ENCODE data around the gene HDAC1. TPM values are rescaled to one million over a fixed set of nuclear protein-coding genes. Genes with fewer than 3 reads are reported as not detected.
"Not testable (repeated sequence)": the region's sequence is repeated elsewhere in the genome, so short reads cannot be mapped to it uniquely, and the experiment has no call there.

Gene HDAC1
- total RNA-seq, 4 donors from 2014 or later = 49.5 to 60.5 (median 59.5) TPM

DNA sequence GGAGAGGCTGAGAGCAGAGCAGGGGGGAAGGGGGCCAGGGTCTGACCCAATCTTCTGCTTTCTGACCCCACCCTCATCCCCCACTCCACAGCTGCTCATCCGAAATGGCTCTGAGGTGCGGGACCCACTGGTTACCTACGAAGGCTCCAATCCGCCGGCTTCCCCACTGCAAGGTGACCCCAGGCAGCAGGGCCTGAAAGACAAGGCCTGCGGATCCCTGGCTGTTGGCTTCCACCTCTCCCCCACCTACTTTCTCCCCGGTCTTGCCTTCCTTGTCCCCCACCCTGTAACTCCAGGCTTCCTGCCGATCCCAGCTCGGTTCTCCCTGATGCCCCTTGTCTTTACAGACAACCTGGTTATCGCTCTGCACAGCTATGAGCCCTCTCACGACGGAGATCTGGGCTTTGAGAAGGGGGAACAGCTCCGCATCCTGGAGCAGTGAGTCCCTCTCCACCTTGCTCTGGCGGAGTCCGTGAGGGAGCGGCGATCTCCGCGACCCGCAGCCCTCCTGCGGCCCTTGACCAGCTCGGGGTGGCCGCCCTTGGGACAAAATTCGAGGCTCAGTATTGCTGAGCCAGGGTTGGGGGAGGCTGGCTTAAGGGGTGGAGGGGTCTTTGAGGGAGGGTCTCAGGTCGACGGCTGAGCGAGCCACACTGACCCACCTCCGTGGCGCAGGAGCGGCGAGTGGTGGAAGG is 17.1 kb upstream of the HDAC1 start:
- TF ChIP-seq POLR2A (IDR thresholded peaks at IDR 0.05) (no peak), EP300 (IDR thresholded peaks at IDR 0.05) (no peak), POLR2AphosphoS5 (IDR thresholded peaks at IDR 0.05) (no peak)
- TF ChIP-seq, protein P1, sequence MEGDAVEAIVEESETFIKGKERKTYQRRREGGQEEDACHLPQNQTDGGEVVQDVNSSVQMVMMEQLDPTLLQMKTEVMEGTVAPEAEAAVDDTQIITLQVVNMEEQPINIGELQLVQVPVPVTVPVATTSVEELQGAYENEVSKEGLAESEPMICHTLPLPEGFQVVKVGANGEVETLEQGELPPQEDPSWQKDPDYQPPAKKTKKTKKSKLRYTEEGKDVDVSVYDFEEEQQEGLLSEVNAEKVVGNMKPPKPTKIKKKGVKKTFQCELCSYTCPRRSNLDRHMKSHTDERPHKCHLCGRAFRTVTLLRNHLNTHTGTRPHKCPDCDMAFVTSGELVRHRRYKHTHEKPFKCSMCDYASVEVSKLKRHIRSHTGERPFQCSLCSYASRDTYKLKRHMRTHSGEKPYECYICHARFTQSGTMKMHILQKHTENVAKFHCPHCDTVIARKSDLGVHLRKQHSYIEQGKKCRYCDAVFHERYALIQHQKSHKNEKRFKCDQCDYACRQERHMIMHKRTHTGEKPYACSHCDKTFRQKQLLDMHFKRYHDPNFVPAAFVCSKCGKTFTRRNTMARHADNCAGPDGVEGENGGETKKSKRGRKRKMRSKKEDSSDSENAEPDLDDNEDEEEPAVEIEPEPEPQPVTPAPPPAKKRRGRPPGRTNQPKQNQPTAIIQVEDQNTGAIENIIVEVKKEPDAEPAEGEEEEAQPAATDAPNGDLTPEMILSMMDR (IDR thresholded peaks at IDR 0.05) = no peak
- peaks cover 53% of the 10 kb centered on the region for H3K27me3 ChIP-seq
- no peaks in the 10 kb centered on the region for H3K36me3 ChIP-seq
- H3K4me3 ChIP-seq = no peak overlapping the region
- H3K4me1 ChIP-seq = peaks cover 0 to 7% (median 0%) of the 10 kb centered on the region in 3 donors
- H3K9me3 ChIP-seq = no peaks in the 10 kb centered on the region
- WGBS, 2 donors (ENCODE audit: low coverage in 1 of 2) = 79 to 100% methylated on average over 4 to 9 of the region's 31 CpGs
- H3K27ac ChIP-seq = no peak overlapping the region
- ATAC-seq = no peak

DNA sequence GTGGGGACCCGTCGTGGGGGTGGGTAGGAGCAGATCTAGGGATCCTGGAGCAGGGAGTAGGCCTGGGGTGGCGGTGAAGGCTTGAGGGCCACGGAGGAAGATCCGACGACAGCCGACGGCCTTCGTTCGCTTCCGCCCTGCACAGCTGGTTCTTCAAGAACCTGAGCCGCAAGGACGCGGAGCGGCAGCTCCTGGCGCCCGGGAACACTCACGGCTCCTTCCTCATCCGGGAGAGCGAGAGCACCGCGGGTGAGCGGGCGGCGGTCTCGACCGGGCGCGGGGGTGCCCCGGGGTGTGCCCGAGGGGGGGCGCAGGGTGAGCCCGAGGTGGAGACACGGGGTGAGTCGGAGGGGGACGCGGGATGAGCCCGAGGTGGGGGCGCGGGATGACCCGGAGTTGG is 16.5 kb upstream of the HDAC1 start:
- Histone ChIP-seq H3K36me3 (no peaks in the 10 kb centered on the region), H3K27ac (no peak overlapping the region), H3K4me3 (peak overlapping the region in 1 of 2 donors; percentile 16), H3K4me1 (peaks cover 0 to 7% (median 0%) of the 10 kb centered on the region in 3 donors), H3K27me3 (peaks cover 53% of the 10 kb centered on the region), H3K9me3 (no peaks in the 10 kb centered on the region)
- WGBS, 2 donors (ENCODE audit: low coverage in 1 of 2) = no CpG with 5 or more reads among the region's 41 CpGs
- TF ChIP-seq EP300 (IDR thresholded peaks at IDR 0.05) = no peak
- TF ChIP-seq, protein P1 (IDR thresholded peaks at IDR 0.05) = no peak
- no peak for TF ChIP-seq POLR2A (IDR thresholded peaks at IDR 0.05)
- ATAC-seq = no peak

DNA sequence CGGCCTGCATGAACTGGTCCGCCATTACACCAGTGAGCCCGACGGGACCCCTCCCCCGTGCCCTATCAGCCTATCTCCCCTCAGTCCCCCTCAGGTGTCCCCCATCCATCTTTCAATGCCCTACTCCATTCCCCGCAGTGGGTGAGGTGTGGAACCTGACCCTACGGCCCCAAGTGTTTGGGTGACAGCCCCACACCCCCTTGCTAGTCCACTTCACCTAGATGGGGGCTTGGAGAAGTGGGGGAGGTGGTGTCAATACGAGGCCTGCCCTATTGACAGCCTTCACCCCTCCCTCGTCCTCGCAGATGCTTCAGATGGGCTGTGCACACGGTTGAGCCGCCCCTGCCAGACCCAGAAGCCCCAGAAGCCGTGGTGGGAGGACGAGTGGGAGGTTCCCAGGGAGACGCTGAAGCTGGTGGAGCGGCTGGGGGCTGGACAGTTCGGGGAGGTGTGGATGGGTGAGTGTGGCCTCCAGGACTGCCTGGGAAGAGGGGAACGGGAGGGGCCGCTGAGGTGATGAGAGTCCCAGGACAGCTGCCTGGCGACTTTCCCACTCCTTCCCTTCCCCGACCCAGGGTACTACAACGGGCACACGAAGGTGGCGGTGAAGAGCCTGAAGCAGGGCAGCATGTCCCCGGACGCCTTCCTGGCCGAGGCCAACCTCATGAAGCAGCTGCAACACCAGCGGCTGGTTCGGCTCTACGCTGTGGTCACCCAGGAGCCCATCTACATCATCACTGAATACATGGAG is 15.7 kb upstream of the HDAC1 start:
- TF ChIP-seq, protein P1 (IDR thresholded peaks at IDR 0.05) = no peak
- TF ChIP-seq POLR2AphosphoS5 (IDR thresholded peaks at IDR 0.05) (no peak), POLR2A (IDR thresholded peaks at IDR 0.05) (no peak), EP300 (IDR thresholded peaks at IDR 0.05) (no peak)
- H3K4me1 ChIP-seq = peaks cover 0 to 7% (median 0%) of the 10 kb centered on the region in 3 donors
- no peaks in the 10 kb centered on the region for H3K36me3 ChIP-seq
- no peak overlapping the region for H3K4me3 ChIP-seq
- H3K9me3 ChIP-seq = no peaks in the 10 kb centered on the region
- H3K27me3 ChIP-seq = peaks cover 53% of the 10 kb centered on the region
- 72% methylated on average over 16 of the region's 30 CpGs; no CpG with 5 or more reads in 1 of the 2 donors for WGBS, 2 donors (ENCODE audit: low coverage in 1 of 2)
- no peak for ATAC-seq
- no peak overlapping the region for H3K27ac ChIP-seq

DNA sequence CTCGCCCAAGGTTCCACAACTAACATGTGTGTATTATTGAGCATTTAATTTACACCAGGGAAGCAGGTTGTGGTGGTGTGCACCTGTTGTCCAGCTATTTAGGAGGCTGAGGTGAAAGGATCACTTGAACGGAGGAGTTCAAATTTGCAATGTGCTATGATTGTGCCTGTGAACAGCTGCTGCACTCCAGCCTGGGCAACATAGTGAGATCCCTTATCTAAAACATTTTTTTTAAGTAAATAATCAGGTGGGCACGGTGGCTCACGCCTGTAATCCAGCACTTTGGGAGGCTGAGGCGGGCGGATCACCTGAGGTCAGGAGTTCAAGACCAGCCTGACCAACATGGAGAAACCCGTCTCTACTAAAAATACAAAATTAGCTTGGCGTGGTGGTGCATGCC is 7.1 kb upstream of the HDAC1 start:
- not testable (repeated sequence) for H3K36me3 ChIP-seq, ATAC-seq, H3K4me3 ChIP-seq, H3K9me3 ChIP-seq, H3K4me1 ChIP-seq, H3K27ac ChIP-seq, H3K27me3 ChIP-seq
- 80 to 94% methylated on average over 2 to 8 of the region's 8 CpGs for WGBS, 2 donors (ENCODE audit: low coverage in 1 of 2)

DNA sequence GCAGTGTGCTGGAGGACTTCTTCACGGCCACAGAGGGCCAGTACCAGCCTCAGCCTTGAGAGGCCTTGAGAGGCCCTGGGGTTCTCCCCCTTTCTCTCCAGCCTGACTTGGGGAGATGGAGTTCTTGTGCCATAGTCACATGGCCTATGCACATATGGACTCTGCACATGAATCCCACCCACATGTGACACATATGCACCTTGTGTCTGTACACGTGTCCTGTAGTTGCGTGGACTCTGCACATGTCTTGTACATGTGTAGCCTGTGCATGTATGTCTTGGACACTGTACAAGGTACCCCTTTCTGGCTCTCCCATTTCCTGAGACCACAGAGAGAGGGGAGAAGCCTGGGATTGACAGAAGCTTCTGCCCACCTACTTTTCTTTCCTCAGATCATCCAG is 6.2 kb upstream of the HDAC1 start:
- WGBS, 2 donors (ENCODE audit: low coverage in 1 of 2) = 100% methylated on average over 2 of the region's 3 CpGs
- ATAC-seq = no peak
- no peak overlapping the region for H3K4me3 ChIP-seq

More for the DNA sequence above, 6.2 kb upstream of the HDAC1 start:
- Histone ChIP-seq H3K27ac (no peak overlapping the region), H3K9me3 (no peaks in the 10 kb centered on the region), H3K4me1 (no peaks in the 10 kb centered on the region), H3K27me3 (no peaks in the 10 kb centered on the region), H3K36me3 (no peaks in the 10 kb centered on the region)
- TF ChIP-seq POLR2AphosphoS5 (IDR thresholded peaks at IDR 0.05) (no peak), POLR2A (IDR thresholded peaks at IDR 0.05) (no peak), EP300 (IDR thresholded peaks at IDR 0.05) (no peak)
- TF ChIP-seq, protein P1 (IDR thresholded peaks at IDR 0.05) = no peak

Data from gastroesophageal sphincter (tissue), 4 donors.